ENCODE measurements around the gene CSHL1.
"Not testable (repeated sequence)": the region's sequence is repeated elsewhere in the genome, so short reads cannot be mapped to it uniquely, and the experiment has no call there.

DNA sequence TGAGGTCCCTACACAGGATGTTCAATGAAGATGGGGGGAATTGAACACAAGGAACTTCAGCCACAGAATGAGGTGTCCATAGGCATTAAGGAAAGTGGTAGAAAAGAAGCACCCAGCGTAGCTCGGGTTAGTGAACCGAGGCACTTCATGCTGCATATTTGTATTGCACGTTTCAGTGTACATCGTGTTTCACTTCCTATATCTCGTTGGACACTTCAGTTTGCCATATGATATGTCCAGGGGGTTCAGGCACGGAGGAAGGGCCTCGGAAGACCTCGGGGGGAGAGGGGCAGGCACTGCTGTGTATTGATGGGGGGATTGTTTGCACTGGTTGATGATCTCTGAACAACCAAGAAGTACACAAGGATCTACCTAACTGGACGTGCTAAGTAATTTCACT lies 4.7 kb upstream of the CSHL1 start:
- TF ChIP-seq, protein P1, sequence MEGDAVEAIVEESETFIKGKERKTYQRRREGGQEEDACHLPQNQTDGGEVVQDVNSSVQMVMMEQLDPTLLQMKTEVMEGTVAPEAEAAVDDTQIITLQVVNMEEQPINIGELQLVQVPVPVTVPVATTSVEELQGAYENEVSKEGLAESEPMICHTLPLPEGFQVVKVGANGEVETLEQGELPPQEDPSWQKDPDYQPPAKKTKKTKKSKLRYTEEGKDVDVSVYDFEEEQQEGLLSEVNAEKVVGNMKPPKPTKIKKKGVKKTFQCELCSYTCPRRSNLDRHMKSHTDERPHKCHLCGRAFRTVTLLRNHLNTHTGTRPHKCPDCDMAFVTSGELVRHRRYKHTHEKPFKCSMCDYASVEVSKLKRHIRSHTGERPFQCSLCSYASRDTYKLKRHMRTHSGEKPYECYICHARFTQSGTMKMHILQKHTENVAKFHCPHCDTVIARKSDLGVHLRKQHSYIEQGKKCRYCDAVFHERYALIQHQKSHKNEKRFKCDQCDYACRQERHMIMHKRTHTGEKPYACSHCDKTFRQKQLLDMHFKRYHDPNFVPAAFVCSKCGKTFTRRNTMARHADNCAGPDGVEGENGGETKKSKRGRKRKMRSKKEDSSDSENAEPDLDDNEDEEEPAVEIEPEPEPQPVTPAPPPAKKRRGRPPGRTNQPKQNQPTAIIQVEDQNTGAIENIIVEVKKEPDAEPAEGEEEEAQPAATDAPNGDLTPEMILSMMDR (conservative IDR thresholded peaks at IDR 0.05): not testable (repeated sequence)
- not testable (repeated sequence) for TF ChIP-seq ZFX (IDR thresholded peaks at IDR 0.05)

All from C4-2B (cell line).